B cell (primary cell): Measurements from ENCODE around the gene CTSA. TPM values are rescaled to one million over a fixed set of nuclear protein-coding genes. Genes with fewer than 3 reads are reported as not detected.

Experiments used
- ATAC-seq: fragments of 200-7000 bp; cut with Tn5 transposase; one replicate; pipeline ENCODE4 v1.10.0; 2021; ENCODE audit warnings: low read depth, mild to moderate bottlenecking, moderate number of reproducible peaks, moderate library complexity
- CTCF ChIA-PET: fragments of 350-600 bp; sonication (Branson Sonifier 250); formaldehyde crosslinking; loops from one replicate; lab custom pipeline; 2021; ENCODE audit warnings: antibody characterized with exemption, inconsistent platforms; lab: Charles Lee
- POLR2A ChIA-PET: fragments of 350-600 bp; sonication (Branson Sonifier 250); formaldehyde crosslinking; loops from one replicate; lab custom pipeline; 2021; ENCODE audit warnings: antibody characterized with exemption; lab: Charles Lee
- DNase-seq: peaks from one replicate; pipeline ENCODE4 v3.0.0; 2013
- H2AFZ ChIP-seq: 2 replicates; pipeline ENCODE4 v1.6.1; 2012; ENCODE audit warnings: mild to moderate bottlenecking, low read depth, low read length; ENCODE audit not compliant: insufficient read depth, poor library complexity, severe bottlenecking
- H3K27ac ChIP-seq, 2 donors: 1 replicate in 1 of 2; 2 replicates in 1 of 2; pipeline ENCODE4 v1.5.1; 2012 to 2013; ENCODE audit warnings: low read length in 2 of 2, mild to moderate bottlenecking in 2 of 2, moderate library complexity in 1 of 2
- H3K27me3 ChIP-seq, 4 experiments: fragments of 200-600 bp in 1 of 4; sonication (generic) in 1 of 4; replicated peaks in 1 of 4; 1 replicate in 2 of 4; 2 replicates in 2 of 4; pipeline versions ENCODE4 v1.6.1 to v1.7.0; 2013 to 2016; ENCODE audit warnings: low read length in 3 of 4, mild to moderate bottlenecking in 2 of 4, mixed read lengths in 1 of 4, moderate library complexity in 1 of 4; ENCODE audit not compliant: insufficient read depth in 4 of 4, control insufficient read depth in 3 of 4; ENCODE audit errors: control extremely low read depth in 1 of 4
- H3K36me3 ChIP-seq, 2 experiments: replicated peaks in 1 of 2; 1 replicate in 1 of 2; 2 replicates in 1 of 2; pipeline versions ENCODE4 v1.6.1 to v1.7.1; 2013; ENCODE audit warnings: low read length in 1 of 2; ENCODE audit not compliant: insufficient read depth in 2 of 2, control insufficient read depth in 1 of 2; ENCODE audit errors: control extremely low read depth in 1 of 2, extremely low read depth in 1 of 2
- H3K4me1 ChIP-seq, 2 donors: fragments of 200-600 bp in 1 of 2; sonication (generic) in 1 of 2; 1 replicate in 1 of 2; 2 replicates in 1 of 2; pipeline versions ENCODE4 v1.5.1 to v1.6.1; 2013 to 2017; ENCODE audit warnings: low read length in 2 of 2; ENCODE audit not compliant: control insufficient read depth in 2 of 2, insufficient read depth in 2 of 2
- H3K4me2 ChIP-seq: replicated peaks from 2 replicates; pipeline ENCODE3; 2012; ENCODE audit warnings: mild to moderate bottlenecking, low read depth, low read length; ENCODE audit not compliant: poor library complexity, severe bottlenecking
- H3K4me3 ChIP-seq, 5 experiments: fragments of 200-600 bp in 1 of 5; sonication (generic) in 1 of 5; 1 replicate in 3 of 5; 2 replicates in 2 of 5; pipeline versions ENCODE4 v1.5.1 to v1.7.0; 2011 to 2016; ENCODE audit warnings: low read length in 4 of 5, mild to moderate bottlenecking in 4 of 5, low read depth in 2 of 5, control low read depth in 1 of 5, moderate library complexity in 1 of 5; ENCODE audit not compliant: insufficient read depth in 1 of 5; ENCODE audit errors: control extremely low read depth in 1 of 5, extremely low read depth in 1 of 5
- H3K79me2 ChIP-seq: fragments of 200-600 bp; sonication (generic); one replicate; pipeline ENCODE4 v1.6.0; 2016; ENCODE audit warnings: low read length; ENCODE audit not compliant: control insufficient read depth, insufficient read depth
- H3K9ac ChIP-seq: fragments of 200-600 bp; sonication (generic); 2 replicates; pipeline ENCODE4 v1.6.1; 2017; ENCODE audit warnings: mild to moderate bottlenecking, low read length, moderate library complexity
- H3K9me3 ChIP-seq, 3 donors: one replicate each; pipeline versions ENCODE4 v1.6.1 to v1.7.1; 2013; ENCODE audit warnings: low read length in 2 of 3; ENCODE audit not compliant: control insufficient read depth in 2 of 3, insufficient read depth in 1 of 3; ENCODE audit errors: control extremely low read depth in 1 of 3
- H4K20me1 ChIP-seq: 2 replicates; pipeline ENCODE4 v1.6.0; 2012; ENCODE audit warnings: mild to moderate bottlenecking, low read length; ENCODE audit not compliant: insufficient read depth, control insufficient read depth, poor library complexity, severe bottlenecking
- H3K27ac Mint-ChIP-seq: one replicate; pipeline ENCODE4 v1.8.0; 2021; ENCODE audit warnings: mixed read lengths
- H3K27me3 Mint-ChIP-seq: one replicate; pipeline ENCODE4 v1.8.0; 2021; ENCODE audit warnings: mixed read lengths
- H3K4me1 Mint-ChIP-seq: one replicate; pipeline ENCODE4 v1.8.0; 2021; ENCODE audit warnings: mixed read lengths
- H3K4me3 Mint-ChIP-seq: one replicate; pipeline ENCODE4 v1.8.0; 2021; ENCODE audit warnings: mixed read lengths
- H3K9me3 Mint-ChIP-seq: one replicate; pipeline ENCODE4 v1.8.0; 2022; ENCODE audit warnings: mixed read lengths; ENCODE audit not compliant: insufficient read depth
- CTCF ChIP-seq: fragments of 200-600 bp; IDR thresholded peaks from one replicate; pipeline ENCODE4 v1.8.0; 2022; ENCODE audit warnings: antibody characterized with exemption, mild to moderate bottlenecking
- EZH2 ChIP-seq: IDR thresholded peaks from 2 replicates; pipeline ENCODE4 v1.6.1; 2012; ENCODE audit warnings: borderline replicate concordance, low read depth, mild to moderate bottlenecking, moderate library complexity, low read length; ENCODE audit not compliant: insufficient read depth, poor library complexity, severe bottlenecking
- WGBS: methylation state at CpG from one replicate; pipeline ENCODE4 v1.1.5; 2013; ENCODE audit warnings: missing lambda C conversion rate; ENCODE audit not compliant: insufficient coverage; 5-methylcytosine and 5-hydroxymethylcytosine counted together
- intact Hi-C: fragments of 100-400 bp; cut with micrococcal nuclease; formaldehyde crosslinking; loops from one replicate; pipeline ENCODE4 v1.10.0; 2022
- polyA plus RNA-seq: library from polyadenylated mRNA; depleted of rRNA; stranded (reverse); fragments of >200 nt; gene quantifications from 2 replicates; pipeline ENCODE4 v1.2.3, GENCODE V29; 2012
- total RNA-seq, 2 donors: library from RNA; stranded (reverse); fragments of 120-200 nt in 1 of 2; gene quantifications; 1 replicate in 1 of 2; 2 replicates in 1 of 2; pipeline versions ENCODE4 v1.2.3 to v1.2.4, GENCODE V29; 2013 to 2022

Gene CTSA
- total and polyA plus RNA-seq, 2 donors (not counting 1 experiment from before 2014, with no cell fraction given), result 100 to 107 TPM

- Histone ChIP-seq H3K4me1 (peaks cover 10 to 12% of the 10 kb centered on the region in 2 donors), H3K27me3 (no peaks in the 10 kb centered on the region), H3K4me2 (no peak overlapping the region), H3K36me3 (peaks cover 0 to 26% of the 10 kb centered on the region in 2 experiments), H3K9me3 (no peaks in the 10 kb centered on the region), H3K27ac (no peak overlapping the region), H3K79me2 (no peaks in the 10 kb centered on the region), H3K4me3 (no peak overlapping the region), H2AFZ (no peak overlapping the region), H4K20me1 (no peaks in the 10 kb centered on the region), H3K9ac (no peak overlapping the region)
- H3K27me3 Mint-ChIP-seq, result no peaks in the 10 kb centered on the region
- intact Hi-C loops, result no loop called here
- peaks cover 13% of the 10 kb centered on the region for H3K4me1 Mint-ChIP-seq
- ChIA-PET POLR2A (no interaction called here), CTCF (interaction anchor here (0.7 kb wide), 1 partner anchor 98 kb away, joined by 3 read pairs; no protein-coding TSS in a partner anchor)
- H3K27ac Mint-ChIP-seq, result no peak overlapping the region
- H3K4me3 Mint-ChIP-seq, result no peak overlapping the region
- DNase-seq (no peak), ATAC-seq (no peak)
- H3K9me3 Mint-ChIP-seq, result no peaks in the 10 kb centered on the region
- TF ChIP-seq EZH2 (no peak), CTCF (no peak)
- WGBS, result no CpG with 5 or more reads among the region's 2 CpGs
Observed at GRCh38 chr20:45897289-45897688, 6.2 kb downstream of the CTSA start.

- H3K4me3 ChIP-seq, result no peak overlapping the region
- H2AFZ ChIP-seq, result no peak overlapping the region
- peaks cover 0 to 26% of the 10 kb centered on the region in 2 experiments for H3K36me3 ChIP-seq
- ChIA-PET POLR2A (no interaction called here), CTCF (no interaction called here)
- H4K20me1 ChIP-seq, result no peaks in the 10 kb centered on the region
- no peaks in the 10 kb centered on the region for H3K9me3 ChIP-seq
- DNase-seq, result no peak
- peaks cover 12% of the 10 kb centered on the region for H3K4me1 Mint-ChIP-seq
- TF ChIP-seq CTCF, result no peak
- no peak for TF ChIP-seq EZH2
- peaks cover 6 to 11% of the 10 kb centered on the region in 2 donors for H3K4me1 ChIP-seq
- H3K4me3 Mint-ChIP-seq, result no peak overlapping the region
- no peak for ATAC-seq
- no peaks in the 10 kb centered on the region for H3K9me3 Mint-ChIP-seq
- H3K27ac ChIP-seq, result no peak overlapping the region
- H3K27ac Mint-ChIP-seq, result no peak overlapping the region
- no peaks in the 10 kb centered on the region for H3K79me2 ChIP-seq
- H3K27me3 ChIP-seq, result no peaks in the 10 kb centered on the region
- H3K9ac ChIP-seq, result no peak overlapping the region
- intact Hi-C loops, result no loop called here
- no peak overlapping the region for H3K4me2 ChIP-seq
- WGBS, result 98% methylated on average over 7 of the region's 7 CpGs
- no peaks in the 10 kb centered on the region for H3K27me3 Mint-ChIP-seq
Observed at GRCh38 chr20:45897692-45898091, 6.6 kb downstream of the CTSA start.
